Stimulated activated effector memory CD8-positive, alpha-beta T cell treated with anti-CD3 and anti-CD28 coated beads, Interleukin-12 subunit alpha, Interleukin-12 subunit beta, amount 100 ng/mL, for 72 hours (primary cell): Measurements from ENCODE around the gene SMOC1.

Experiments
- ATAC-seq: fragments of 150-1000 bp; cut with Tn5 transposase; 2 replicates; pipeline ENCODE4 v1.10.0; 2021
- DNase-seq, 2 donors: peaks; one replicate each; pipeline ENCODE4 v3.0.0; 2021 to 2022; ENCODE audit warnings: low spot score in 2 of 2
- H3K27ac Mint-ChIP-seq: one replicate; pipeline ENCODE4 v1.8.0; 2022; ENCODE audit warnings: mild to moderate bottlenecking, mixed read lengths
- H3K36me3 Mint-ChIP-seq: one replicate; pipeline ENCODE4 v1.8.0; 2022; ENCODE audit warnings: mild to moderate bottlenecking, mixed read lengths
- H3K4me1 Mint-ChIP-seq: one replicate; pipeline ENCODE4 v1.8.0; 2022; ENCODE audit warnings: mixed read lengths
- H3K4me3 Mint-ChIP-seq: one replicate; pipeline ENCODE4 v1.8.0; 2022; ENCODE audit warnings: mild to moderate bottlenecking, mixed read lengths
- H3K9me3 Mint-ChIP-seq: one replicate; pipeline ENCODE4 v1.8.0; 2022; ENCODE audit warnings: mixed read lengths

Gene SMOC1

GRCh38 chr14:69964841-69965240 is 85.6 kb downstream of the SMOC1 start:
- DNase-seq (no peak), ATAC-seq (no peak)
- Mint-ChIP-seq H3K36me3 (no peaks in the 10 kb centered on the region), H3K4me1 (no peaks in the 10 kb centered on the region), H3K27ac (no peak overlapping the region), H3K4me3 (no peak overlapping the region), H3K9me3 (no peaks in the 10 kb centered on the region)

- Mint-ChIP-seq H3K4me3 (no peak overlapping the region), H3K36me3 (no peaks in the 10 kb centered on the region), H3K27ac (no peak overlapping the region), H3K9me3 (no peaks in the 10 kb centered on the region), H3K4me1 (no peaks in the 10 kb centered on the region)
- ATAC-seq: no peak
- DNase-seq: no peak
Measured at GRCh38 chr14:69968132-69968531, 88.9 kb downstream of the SMOC1 start.

GRCh38 chr14:69968681-69969080 is 89.5 kb downstream of the SMOC1 start:
- ATAC-seq: no peak

GRCh38 chr14:69972755-69973154 is 93.5 kb downstream of the SMOC1 start:
- DNase-seq (no peak), ATAC-seq (peak; percentile 5)
- H3K4me3 Mint-ChIP-seq: no peak overlapping the region
- no peak overlapping the region for H3K27ac Mint-ChIP-seq
- H3K4me1 Mint-ChIP-seq: no peaks in the 10 kb centered on the region
- H3K9me3 Mint-ChIP-seq: no peaks in the 10 kb centered on the region
- H3K36me3 Mint-ChIP-seq: no peaks in the 10 kb centered on the region

More at GRCh38 chr14:69968681-69969080, 89.5 kb downstream of the SMOC1 start:
- no peak overlapping the region for H3K4me3 Mint-ChIP-seq
- no peaks in the 10 kb centered on the region for H3K36me3 Mint-ChIP-seq
- no peaks in the 10 kb centered on the region for H3K4me1 Mint-ChIP-seq
- no peak for DNase-seq
- H3K9me3 Mint-ChIP-seq: no peaks in the 10 kb centered on the region
- no peak overlapping the region for H3K27ac Mint-ChIP-seq

GRCh38 chr14:69973846-69974245 is 94.6 kb downstream of the SMOC1 start:
- ATAC-seq (no peak), DNase-seq (no peak)
- Mint-ChIP-seq H3K9me3 (no peaks in the 10 kb centered on the region), H3K27ac (no peak overlapping the region), H3K36me3 (no peaks in the 10 kb centered on the region), H3K4me3 (no peak overlapping the region), H3K4me1 (no peaks in the 10 kb centered on the region)

- no peak for DNase-seq
- Mint-ChIP-seq H3K9me3 (no peaks in the 10 kb centered on the region), H3K36me3 (no peaks in the 10 kb centered on the region), H3K4me1 (no peaks in the 10 kb centered on the region), H3K4me3 (no peak overlapping the region), H3K27ac (no peak overlapping the region)
- no peak for ATAC-seq
Measured at GRCh38 chr14:69979882-69980281, 100.7 kb downstream of the SMOC1 start.

GRCh38 chr14:69980457-69981425 is 101.5 kb downstream of the SMOC1 start:
- H3K27ac Mint-ChIP-seq: no peak overlapping the region

GRCh38 chr14:69982220-69982839 is 103.1 kb downstream of the SMOC1 start:
- Mint-ChIP-seq H3K9me3 (no peaks in the 10 kb centered on the region), H3K27ac (no peak overlapping the region), H3K4me1 (no peaks in the 10 kb centered on the region), H3K4me3 (no peak overlapping the region), H3K36me3 (no peaks in the 10 kb centered on the region)
- ATAC-seq (no peak), DNase-seq (no peak)

More at GRCh38 chr14:69980457-69981425, 101.5 kb downstream of the SMOC1 start:
- H3K9me3 Mint-ChIP-seq: no peaks in the 10 kb centered on the region
- H3K36me3 Mint-ChIP-seq: no peaks in the 10 kb centered on the region
- no peak overlapping the region for H3K4me3 Mint-ChIP-seq
- DNase-seq (no peak), ATAC-seq (no peak)
- H3K4me1 Mint-ChIP-seq: no peaks in the 10 kb centered on the region

GRCh38 chr14:69982886-69983285 is 103.7 kb downstream of the SMOC1 start:
- Mint-ChIP-seq H3K9me3 (no peaks in the 10 kb centered on the region), H3K27ac (no peak overlapping the region), H3K4me3 (no peak overlapping the region), H3K4me1 (no peaks in the 10 kb centered on the region), H3K36me3 (no peaks in the 10 kb centered on the region)
- ATAC-seq: no peak
- DNase-seq: no peak

GRCh38 chr14:69983317-69983716 is 104.1 kb downstream of the SMOC1 start:
- DNase-seq: no peak
- Mint-ChIP-seq H3K4me3 (no peak overlapping the region), H3K27ac (no peak overlapping the region)

GRCh38 chr14:69985463-69985862 is 106.2 kb downstream of the SMOC1 start:
- Mint-ChIP-seq H3K36me3 (no peaks in the 10 kb centered on the region), H3K4me1 (no peaks in the 10 kb centered on the region), H3K27ac (no peak overlapping the region), H3K4me3 (no peak overlapping the region), H3K9me3 (no peaks in the 10 kb centered on the region)
- no peak for DNase-seq
- no peak for ATAC-seq

More at GRCh38 chr14:69983317-69983716, 104.1 kb downstream of the SMOC1 start:
- no peaks in the 10 kb centered on the region for H3K36me3 Mint-ChIP-seq
- ATAC-seq: no peak
- H3K4me1 Mint-ChIP-seq: no peaks in the 10 kb centered on the region
- H3K9me3 Mint-ChIP-seq: no peaks in the 10 kb centered on the region

- ATAC-seq (no peak), DNase-seq (no peak)
- H3K4me3 Mint-ChIP-seq: no peak overlapping the region
- no peaks in the 10 kb centered on the region for H3K9me3 Mint-ChIP-seq
- H3K36me3 Mint-ChIP-seq: no peaks in the 10 kb centered on the region
- H3K4me1 Mint-ChIP-seq: no peaks in the 10 kb centered on the region
- H3K27ac Mint-ChIP-seq: no peak overlapping the region
Measured at GRCh38 chr14:69986336-69986735, 107.1 kb downstream of the SMOC1 start.

- Mint-ChIP-seq H3K9me3 (no peaks in the 10 kb centered on the region), H3K36me3 (no peaks in the 10 kb centered on the region), H3K27ac (no peak overlapping the region), H3K4me1 (no peaks in the 10 kb centered on the region), H3K4me3 (no peak overlapping the region)
- DNase-seq: no peak
- ATAC-seq: no peak
Measured at GRCh38 chr14:69987406-69988121, 108.3 kb downstream of the SMOC1 start.

- Mint-ChIP-seq H3K27ac (no peak overlapping the region), H3K4me1 (no peaks in the 10 kb centered on the region), H3K9me3 (no peaks in the 10 kb centered on the region), H3K36me3 (no peaks in the 10 kb centered on the region), H3K4me3 (no peak overlapping the region)
- ATAC-seq (no peak), DNase-seq (no peak)
Measured at GRCh38 chr14:69988979-69989378, 109.8 kb downstream of the SMOC1 start.

GRCh38 chr14:69989622-69990021 is 110.4 kb downstream of the SMOC1 start:
- no peak for ATAC-seq
- no peak overlapping the region for H3K27ac Mint-ChIP-seq
- H3K36me3 Mint-ChIP-seq: no peaks in the 10 kb centered on the region
- DNase-seq: no peak
- H3K9me3 Mint-ChIP-seq: no peaks in the 10 kb centered on the region
- H3K4me3 Mint-ChIP-seq: no peak overlapping the region
- H3K4me1 Mint-ChIP-seq: no peaks in the 10 kb centered on the region
